ENCODE measurements around the gene FAM163B. TPM values are rescaled to one million over a fixed set of nuclear protein-coding genes. Genes with fewer than 3 reads are reported as not detected.

Gene FAM163B
- total RNA-seq, 4 donors from 2014 or later: not detected

DNA sequence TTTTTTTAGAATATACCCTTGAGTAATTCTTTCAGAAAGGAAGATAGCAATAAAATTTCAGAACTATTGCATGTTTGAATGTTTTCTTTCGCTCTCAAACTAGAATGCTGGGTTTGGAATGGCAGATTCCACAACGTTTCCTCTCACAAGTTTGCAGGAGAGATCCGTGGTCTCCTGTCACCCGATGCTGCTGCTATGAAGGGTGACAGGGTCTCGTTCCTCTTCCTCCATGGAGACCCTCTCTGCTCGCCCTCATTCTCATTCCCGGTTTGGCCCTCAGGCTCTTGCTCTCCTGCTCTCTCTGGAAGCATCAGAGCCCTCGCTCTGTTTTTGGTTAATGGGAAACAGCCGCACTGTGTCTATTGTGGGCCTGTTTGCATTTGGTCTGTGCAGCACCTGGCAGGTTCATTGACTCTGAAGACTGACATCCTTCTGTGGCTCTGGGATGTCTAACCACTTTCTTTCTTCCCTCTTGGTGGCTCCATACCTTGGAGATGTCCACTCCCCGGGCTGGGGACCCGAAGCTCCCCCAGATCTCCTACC, 12.6 kb upstream of the FAM163B start:
- intact Hi-C loops (cut with DNase I): no loop called here
- no peak overlapping the region for H3K27ac ChIP-seq (replicated peaks in 1 of 4)
- H3K4me1 ChIP-seq: no peaks in the 10 kb centered on the region
- H3K4me3 ChIP-seq: no peak overlapping the region
- no peak for DNase-seq (ENCODE audit: extremely low spot score)
- no peaks in the 10 kb centered on the region for H3K36me3 ChIP-seq
- no peak for TF ChIP-seq POLR2AphosphoS5 (IDR thresholded peaks at IDR 0.05)
- TF ChIP-seq POLR2A (IDR thresholded peaks at IDR 0.05; ENCODE audit: low read depth): no peak
- TF ChIP-seq, protein P1, sequence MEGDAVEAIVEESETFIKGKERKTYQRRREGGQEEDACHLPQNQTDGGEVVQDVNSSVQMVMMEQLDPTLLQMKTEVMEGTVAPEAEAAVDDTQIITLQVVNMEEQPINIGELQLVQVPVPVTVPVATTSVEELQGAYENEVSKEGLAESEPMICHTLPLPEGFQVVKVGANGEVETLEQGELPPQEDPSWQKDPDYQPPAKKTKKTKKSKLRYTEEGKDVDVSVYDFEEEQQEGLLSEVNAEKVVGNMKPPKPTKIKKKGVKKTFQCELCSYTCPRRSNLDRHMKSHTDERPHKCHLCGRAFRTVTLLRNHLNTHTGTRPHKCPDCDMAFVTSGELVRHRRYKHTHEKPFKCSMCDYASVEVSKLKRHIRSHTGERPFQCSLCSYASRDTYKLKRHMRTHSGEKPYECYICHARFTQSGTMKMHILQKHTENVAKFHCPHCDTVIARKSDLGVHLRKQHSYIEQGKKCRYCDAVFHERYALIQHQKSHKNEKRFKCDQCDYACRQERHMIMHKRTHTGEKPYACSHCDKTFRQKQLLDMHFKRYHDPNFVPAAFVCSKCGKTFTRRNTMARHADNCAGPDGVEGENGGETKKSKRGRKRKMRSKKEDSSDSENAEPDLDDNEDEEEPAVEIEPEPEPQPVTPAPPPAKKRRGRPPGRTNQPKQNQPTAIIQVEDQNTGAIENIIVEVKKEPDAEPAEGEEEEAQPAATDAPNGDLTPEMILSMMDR (IDR thresholded peaks at IDR 0.05): no peak
- no peak for TF ChIP-seq EP300 (IDR thresholded peaks at IDR 0.05)
- H3K9me3 ChIP-seq: peaks cover 0 to 17% (median 4%) of the 10 kb centered on the region in 4 donors
- WGBS: 76% methylated on average over 11 of the region's 11 CpGs
- H3K27me3 ChIP-seq: peaks cover 0 to 63% (median 0%) of the 10 kb centered on the region in 4 donors

DNA sequence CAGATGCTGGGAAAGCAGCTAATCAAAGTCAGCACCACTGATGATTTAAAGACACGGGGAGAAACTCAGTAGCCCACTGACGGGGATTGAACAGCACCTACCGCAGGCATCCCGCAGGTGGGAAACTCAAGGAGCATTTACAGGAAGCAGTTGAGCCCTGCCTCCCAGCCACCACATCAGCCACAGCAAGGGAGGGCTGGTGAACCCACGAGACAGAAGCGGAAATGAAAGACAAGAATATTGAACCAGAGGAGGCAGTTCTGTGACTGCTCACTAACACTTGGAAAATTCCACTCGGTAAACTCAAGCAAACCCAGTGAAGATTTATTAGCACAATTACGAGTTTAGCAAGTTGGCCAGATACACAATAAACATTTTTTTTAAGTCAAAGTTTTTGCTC, 10.6 kb upstream of the FAM163B start:
- Histone ChIP-seq H3K27me3 (peaks cover 0 to 78% (median 0%) of the 10 kb centered on the region in 4 donors), H3K9me3 (no peaks in the 10 kb centered on the region), H3K27ac (replicated peaks in 1 of 4) (no peak overlapping the region), H3K4me3 (no peak overlapping the region), H3K36me3 (no peaks in the 10 kb centered on the region), H3K4me1 (no peaks in the 10 kb centered on the region)
- no peak for DNase-seq (ENCODE audit: extremely low spot score)
- WGBS: 23% methylated on average over 8 of the region's 8 CpGs
- intact Hi-C loops (cut with DNase I): no loop called here
- no peak for TF ChIP-seq POLR2AphosphoS5 (IDR thresholded peaks at IDR 0.05)

DNA sequence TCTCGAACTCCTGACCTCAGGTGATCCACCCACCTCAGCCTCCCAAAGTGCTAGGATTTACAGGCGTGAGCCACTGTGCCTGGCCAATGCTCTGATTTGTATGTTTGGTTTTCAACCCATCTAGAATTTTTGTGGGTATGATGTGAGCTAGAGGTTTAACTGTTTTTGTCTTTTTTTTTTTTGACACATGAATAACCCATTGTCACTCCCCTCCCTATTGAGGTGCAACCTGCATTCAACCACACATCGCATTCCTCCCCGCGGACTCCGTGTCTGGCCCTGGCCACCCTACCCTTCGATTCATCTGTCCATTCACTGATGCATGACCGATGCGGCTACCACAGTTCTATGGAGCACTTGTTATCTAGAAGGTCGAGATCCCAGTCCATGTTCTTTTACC, 9.5 kb upstream of the FAM163B start:
- Histone ChIP-seq H3K4me1 (no peaks in the 10 kb centered on the region), H3K4me3 (no peak overlapping the region), H3K36me3 (no peaks in the 10 kb centered on the region), H3K9me3 (no peaks in the 10 kb centered on the region), H3K27ac (replicated peaks in 1 of 4) (no peak overlapping the region), H3K27me3 (peaks cover 0 to 82% (median 0%) of the 10 kb centered on the region in 4 donors)
- DNase-seq (ENCODE audit: extremely low spot score): no peak
- TF ChIP-seq POLR2AphosphoS5 (IDR thresholded peaks at IDR 0.05) (no peak), POLR2A (IDR thresholded peaks at IDR 0.05; ENCODE audit: low read depth) (no peak), EP300 (IDR thresholded peaks at IDR 0.05) (no peak)
- TF ChIP-seq, protein P1 (IDR thresholded peaks at IDR 0.05): no peak
- intact Hi-C loops (cut with DNase I): no loop called here
- 89% methylated on average over 10 of the region's 10 CpGs for WGBS

DNA sequence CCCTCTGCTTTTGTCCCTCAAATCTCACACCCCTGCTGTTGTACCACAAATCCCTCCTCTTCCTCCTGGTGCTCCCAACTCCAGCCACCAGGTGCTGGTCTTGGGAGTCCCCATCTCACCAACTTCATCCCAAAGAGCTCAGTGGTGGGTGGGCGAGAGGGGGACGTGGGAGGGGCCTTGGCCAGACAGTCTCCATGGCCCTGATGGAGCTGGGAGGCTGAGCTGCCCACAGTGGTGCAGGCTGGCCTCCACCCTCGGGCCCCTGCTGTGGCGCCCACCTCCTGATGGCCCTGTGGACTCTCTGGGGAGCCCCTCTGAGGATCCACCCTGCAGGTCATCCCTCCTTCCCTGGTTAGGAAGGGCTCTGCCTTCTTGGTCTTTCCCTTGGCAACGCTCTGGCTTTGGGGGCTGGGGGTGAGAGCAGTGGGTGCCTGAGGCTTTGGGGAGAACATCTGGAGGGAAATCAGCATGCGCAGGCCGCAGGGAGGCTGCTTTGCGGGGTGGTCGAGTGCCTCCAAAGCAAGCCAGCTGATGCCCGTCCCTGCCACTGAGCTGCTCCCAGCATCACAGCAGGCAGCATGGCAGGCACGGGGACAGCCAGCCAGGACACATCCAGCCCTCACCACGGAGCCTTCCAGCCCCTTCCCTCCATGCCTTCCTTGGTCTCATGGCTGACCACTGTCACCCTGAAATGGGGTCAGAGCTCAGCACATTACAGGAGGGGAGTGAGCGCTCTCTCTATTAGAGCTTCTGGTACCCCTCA, 7.6 kb upstream of the FAM163B start:
- H3K4me1 ChIP-seq: no peaks in the 10 kb centered on the region
- H3K9me3 ChIP-seq: no peaks in the 10 kb centered on the region
- peaks cover 0 to 82% (median 0%) of the 10 kb centered on the region in 4 donors for H3K27me3 ChIP-seq
- no peak for DNase-seq (ENCODE audit: extremely low spot score)
- H3K27ac ChIP-seq (replicated peaks in 1 of 4): no peak overlapping the region
- H3K36me3 ChIP-seq: no peaks in the 10 kb centered on the region
- TF ChIP-seq POLR2A (IDR thresholded peaks at IDR 0.05; ENCODE audit: low read depth): no peak
- TF ChIP-seq, protein P1 (IDR thresholded peaks at IDR 0.05): no peak
- no peak for TF ChIP-seq POLR2AphosphoS5 (IDR thresholded peaks at IDR 0.05)
- no peak for TF ChIP-seq EP300 (IDR thresholded peaks at IDR 0.05)
- WGBS: 72% methylated on average over 9 of the region's 13 CpGs
- no peak overlapping the region for H3K4me3 ChIP-seq
- intact Hi-C loops (cut with DNase I): no loop called here

DNA sequence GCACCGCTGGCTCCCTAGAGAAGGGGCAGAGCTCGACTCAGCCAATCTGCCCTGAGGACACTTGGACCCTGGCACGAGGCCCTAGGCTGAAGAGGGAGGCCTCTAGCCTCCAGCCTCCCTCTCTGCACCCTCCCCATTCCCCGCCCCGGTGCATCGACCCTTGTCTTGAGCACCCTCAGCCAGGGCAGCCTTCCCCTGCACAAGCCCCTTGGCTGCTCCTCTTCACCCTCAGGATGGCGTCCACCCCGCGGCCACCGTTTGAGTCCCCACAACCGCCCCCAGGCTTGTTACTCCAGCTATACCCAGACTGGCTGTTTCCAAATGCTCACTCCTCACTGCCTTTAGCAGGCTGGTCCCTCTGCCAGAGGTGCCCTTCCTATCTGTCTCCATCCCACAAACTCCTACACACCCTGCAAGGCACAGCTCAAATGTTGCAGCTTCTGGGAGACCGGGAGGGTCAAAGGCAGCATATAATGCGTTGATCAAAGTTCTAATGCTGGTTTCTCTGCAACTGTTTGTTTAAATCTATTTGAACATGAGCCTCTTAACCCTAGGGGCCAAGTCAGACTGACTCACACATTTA, 6.5 kb upstream of the FAM163B start:
- Histone ChIP-seq H3K4me3 (no peak overlapping the region), H3K9me3 (no peaks in the 10 kb centered on the region), H3K27ac (replicated peaks in 1 of 4) (no peak overlapping the region), H3K36me3 (no peaks in the 10 kb centered on the region), H3K4me1 (no peaks in the 10 kb centered on the region), H3K27me3 (peaks cover under 1 to 90% (median 1%) of the 10 kb centered on the region in 4 donors)
- intact Hi-C loops (cut with DNase I): no loop called here
- TF ChIP-seq POLR2A (IDR thresholded peaks at IDR 0.05; ENCODE audit: low read depth): no peak
- no peak for TF ChIP-seq POLR2AphosphoS5 (IDR thresholded peaks at IDR 0.05)
- TF ChIP-seq, protein P1 (IDR thresholded peaks at IDR 0.05): no peak
- no peak for TF ChIP-seq EP300 (IDR thresholded peaks at IDR 0.05)
- DNase-seq (ENCODE audit: extremely low spot score): no peak
- WGBS: 82% methylated on average over 12 of the region's 13 CpGs
